A673 (cell line): ENCODE results near the gene SPPL3.

Experiments
- EZH2 ChIP-seq: fragments of 200-600 bp; sonication (generic); IDR thresholded peaks from 2 replicates; pipeline ENCODE4 v1.6.1; 2017; ENCODE audit warnings: borderline replicate concordance, low read depth, mild to moderate bottlenecking, mixed read lengths, antibody characterized with exemption, low read length; ENCODE audit not compliant: poor library complexity, severe bottlenecking
- TF ChIP-seq, protein P1 (sequence below): fragments of 300-800, 200-600 bp; sonication (generic); conservative IDR thresholded peaks from 2 replicates; pipeline ENCODE4 v1.5.1; 2017; ENCODE audit warnings: low read depth, mild to moderate bottlenecking, antibody characterized with exemption, low read length, moderate library complexity, mixed read lengths

DNA sequence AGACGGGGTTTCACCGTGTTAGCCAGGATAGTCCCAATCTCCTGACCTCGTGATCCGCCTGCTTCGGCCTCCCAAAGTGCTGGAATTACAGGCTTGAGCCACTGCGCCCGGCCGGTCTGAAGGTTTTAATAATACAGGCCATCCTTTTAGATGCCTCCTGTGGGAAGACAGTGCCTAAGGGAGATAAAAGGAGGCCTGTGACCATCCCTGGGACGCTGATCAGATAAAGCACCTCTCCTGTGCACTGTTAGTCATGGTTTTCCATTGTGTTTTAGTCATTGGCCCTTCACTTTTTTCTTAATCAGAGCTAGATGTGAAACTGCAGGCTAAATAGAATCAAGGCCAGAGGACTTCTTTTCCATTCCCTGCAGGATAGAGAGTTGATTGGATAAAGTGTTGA, 186.1 kb downstream of the SPPL3 start:
- TF ChIP-seq, protein P1, sequence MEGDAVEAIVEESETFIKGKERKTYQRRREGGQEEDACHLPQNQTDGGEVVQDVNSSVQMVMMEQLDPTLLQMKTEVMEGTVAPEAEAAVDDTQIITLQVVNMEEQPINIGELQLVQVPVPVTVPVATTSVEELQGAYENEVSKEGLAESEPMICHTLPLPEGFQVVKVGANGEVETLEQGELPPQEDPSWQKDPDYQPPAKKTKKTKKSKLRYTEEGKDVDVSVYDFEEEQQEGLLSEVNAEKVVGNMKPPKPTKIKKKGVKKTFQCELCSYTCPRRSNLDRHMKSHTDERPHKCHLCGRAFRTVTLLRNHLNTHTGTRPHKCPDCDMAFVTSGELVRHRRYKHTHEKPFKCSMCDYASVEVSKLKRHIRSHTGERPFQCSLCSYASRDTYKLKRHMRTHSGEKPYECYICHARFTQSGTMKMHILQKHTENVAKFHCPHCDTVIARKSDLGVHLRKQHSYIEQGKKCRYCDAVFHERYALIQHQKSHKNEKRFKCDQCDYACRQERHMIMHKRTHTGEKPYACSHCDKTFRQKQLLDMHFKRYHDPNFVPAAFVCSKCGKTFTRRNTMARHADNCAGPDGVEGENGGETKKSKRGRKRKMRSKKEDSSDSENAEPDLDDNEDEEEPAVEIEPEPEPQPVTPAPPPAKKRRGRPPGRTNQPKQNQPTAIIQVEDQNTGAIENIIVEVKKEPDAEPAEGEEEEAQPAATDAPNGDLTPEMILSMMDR, result no peak
- TF ChIP-seq EZH2, result no peak
